Fibroblast of pulmonary artery (primary cell): ENCODE measurements around the gene GATAD2B.

ENCODE experiments used
- DNase-seq: peaks from one replicate; pipeline ENCODE4 v3.0.0-alpha.2; 2010; ENCODE audit warnings: low read depth
- H3K4me3 ChIP-seq: replicated peaks from 2 replicates; pipeline ENCODE4 v1.5.1; 2011; ENCODE audit warnings: low read depth, mild to moderate bottlenecking, control low read depth, low read length, moderate library complexity
- TF ChIP-seq, protein P1 (sequence below): IDR thresholded peaks from 2 replicates; pipeline ENCODE4 v1.5.1; 2011; ENCODE audit warnings: mild to moderate bottlenecking, control low read depth, low read length, inconsistent platforms; ENCODE audit errors: missing control alignments

The GATAD2B gene

DNA sequence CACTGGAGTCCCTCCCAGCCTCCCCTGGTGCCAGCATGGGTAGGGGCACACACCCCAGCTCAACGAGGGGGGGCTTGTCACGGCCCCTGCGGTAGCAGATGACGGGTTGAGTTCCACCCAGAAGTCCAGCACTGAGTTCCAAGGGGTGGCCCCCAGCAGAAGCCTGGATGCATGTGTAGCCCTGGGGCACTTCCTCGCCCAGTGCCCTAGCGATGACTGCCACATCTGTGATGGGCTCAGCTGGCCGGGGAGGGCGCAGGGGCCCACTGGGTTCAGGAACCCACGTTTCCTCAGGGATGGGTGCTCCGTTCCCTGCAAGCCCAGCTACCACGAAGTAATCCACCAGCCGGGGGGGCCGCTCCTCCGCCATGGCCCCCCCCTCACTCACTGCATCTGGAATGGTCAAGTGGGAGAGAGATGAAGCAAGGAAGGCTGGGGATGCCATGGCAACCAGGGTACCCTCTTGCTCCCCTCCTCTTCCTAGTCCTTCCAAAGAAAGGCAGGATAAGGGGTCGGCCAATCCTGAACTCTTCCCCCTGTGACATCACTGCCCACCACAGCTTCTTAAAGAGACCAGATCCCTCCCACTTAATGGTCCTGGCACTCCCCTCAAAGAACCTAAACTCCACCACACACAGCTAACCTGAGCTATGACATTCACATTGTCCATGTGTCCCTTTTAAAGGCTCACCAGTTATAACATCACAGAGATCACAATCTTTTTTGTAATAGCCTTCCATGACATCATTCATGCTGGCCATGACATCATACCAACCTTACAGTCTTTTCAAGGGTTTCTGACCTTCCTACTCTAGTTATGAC, 21.4 kb upstream of the GATAD2B start:
- DNase-seq: no peak
- TF ChIP-seq, protein P1, sequence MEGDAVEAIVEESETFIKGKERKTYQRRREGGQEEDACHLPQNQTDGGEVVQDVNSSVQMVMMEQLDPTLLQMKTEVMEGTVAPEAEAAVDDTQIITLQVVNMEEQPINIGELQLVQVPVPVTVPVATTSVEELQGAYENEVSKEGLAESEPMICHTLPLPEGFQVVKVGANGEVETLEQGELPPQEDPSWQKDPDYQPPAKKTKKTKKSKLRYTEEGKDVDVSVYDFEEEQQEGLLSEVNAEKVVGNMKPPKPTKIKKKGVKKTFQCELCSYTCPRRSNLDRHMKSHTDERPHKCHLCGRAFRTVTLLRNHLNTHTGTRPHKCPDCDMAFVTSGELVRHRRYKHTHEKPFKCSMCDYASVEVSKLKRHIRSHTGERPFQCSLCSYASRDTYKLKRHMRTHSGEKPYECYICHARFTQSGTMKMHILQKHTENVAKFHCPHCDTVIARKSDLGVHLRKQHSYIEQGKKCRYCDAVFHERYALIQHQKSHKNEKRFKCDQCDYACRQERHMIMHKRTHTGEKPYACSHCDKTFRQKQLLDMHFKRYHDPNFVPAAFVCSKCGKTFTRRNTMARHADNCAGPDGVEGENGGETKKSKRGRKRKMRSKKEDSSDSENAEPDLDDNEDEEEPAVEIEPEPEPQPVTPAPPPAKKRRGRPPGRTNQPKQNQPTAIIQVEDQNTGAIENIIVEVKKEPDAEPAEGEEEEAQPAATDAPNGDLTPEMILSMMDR: no peak
- H3K4me3 ChIP-seq: no peak overlapping the region

DNA sequence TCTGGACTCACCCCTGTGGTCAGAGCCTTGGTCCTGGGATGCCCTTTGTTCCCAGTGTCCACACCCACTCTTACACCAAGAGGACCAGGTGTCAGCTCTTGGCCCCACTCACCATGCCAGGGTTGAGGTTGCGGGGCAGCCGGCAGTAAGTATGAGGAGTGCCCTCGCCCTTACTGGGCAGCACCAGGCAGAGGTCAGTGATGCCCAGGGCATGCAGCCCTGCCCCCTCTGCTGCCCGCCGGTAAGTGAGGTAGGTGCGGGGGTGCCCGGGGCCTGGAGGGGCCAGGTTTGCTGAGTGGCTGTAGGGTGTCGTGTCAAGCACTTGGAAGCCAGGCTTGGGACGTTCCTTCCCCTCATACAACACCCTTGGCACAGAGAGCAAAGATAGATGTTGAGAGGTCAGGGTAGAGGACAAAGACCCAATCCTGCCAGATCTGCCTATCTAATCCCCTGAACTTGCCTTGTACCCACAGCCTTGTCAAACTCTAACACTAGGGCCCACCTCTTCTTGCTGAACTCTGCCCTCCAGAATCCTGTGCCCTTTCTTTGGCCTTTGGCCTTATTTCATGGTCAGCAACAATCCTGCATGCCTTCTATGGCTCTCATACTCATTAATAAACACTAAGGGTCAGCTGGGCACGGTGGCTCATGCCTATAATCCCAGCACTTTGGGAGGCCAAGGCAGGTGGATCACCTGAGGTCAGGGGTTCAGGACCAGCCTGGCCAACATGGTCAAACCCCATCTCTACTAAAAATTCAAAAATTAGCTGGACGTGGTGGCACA, 20.2 kb upstream of the GATAD2B start:
- TF ChIP-seq, protein P1: no peak
- H3K4me3 ChIP-seq: no peak overlapping the region
- no peak for DNase-seq

GRCh38 chr1:153941826-153942725, 19.3 kb upstream of the GATAD2B start:
- TF ChIP-seq, protein P1: no peak

GRCh38 chr1:153940756-153941155, 18.0 kb upstream of the GATAD2B start:
- DNase-seq: no peak
- H3K4me3 ChIP-seq: no peak overlapping the region
- TF ChIP-seq, protein P1: no peak

More at GRCh38 chr1:153941826-153942725, 19.3 kb upstream of the GATAD2B start:
- H3K4me3 ChIP-seq: no peak overlapping the region
- DNase-seq: no peak

GRCh38 chr1:153939476-153939875, 16.7 kb upstream of the GATAD2B start:
- TF ChIP-seq, protein P1: no peak
- no peak for DNase-seq
- H3K4me3 ChIP-seq: no peak overlapping the region

- TF ChIP-seq, protein P1: no peak
- H3K4me3 ChIP-seq: no peak overlapping the region
- no peak for DNase-seq
Observed at GRCh38 chr1:153938996-153939395, 16.2 kb upstream of the GATAD2B start.
